GM21360 (cell line): ENCODE measurements around the gene VIPR2.
"Not testable (repeated sequence)": the region's sequence is repeated elsewhere in the genome, so short reads cannot be mapped to it uniquely, and the experiment has no call there.

Source experiments
- ATAC-seq: cut with Tn5 transposase; IDR thresholded peaks from one replicate; pipeline ENCODE4 v1.9.1; 2021; ENCODE audit warnings: mild to moderate bottlenecking, moderate library complexity; ENCODE audit not compliant: unreplicated experiment

VIPR2 gene

GRCh38 chr7:159094023-159094740 is 50.5 kb downstream of the VIPR2 start:
- no peak for ATAC-seq

GRCh38 chr7:159093351-159093971 is 51.2 kb downstream of the VIPR2 start:
- ATAC-seq, result no peak

- no peak for ATAC-seq
Observed at GRCh38 chr7:159092701-159093121, 52.0 kb downstream of the VIPR2 start.

GRCh38 chr7:159091480-159092475 is 52.9 kb downstream of the VIPR2 start:
- ATAC-seq, result no peak

- ATAC-seq, result no peak
Observed at GRCh38 chr7:159091041-159091440, 53.6 kb downstream of the VIPR2 start.

GRCh38 chr7:159088016-159088865 is 56.4 kb downstream of the VIPR2 start:
- no peak for ATAC-seq

- no peak for ATAC-seq
Observed at GRCh38 chr7:159086301-159086925, 58.3 kb downstream of the VIPR2 start.

- ATAC-seq, result no peak
Observed at GRCh38 chr7:159084069-159084801, 60.4 kb downstream of the VIPR2 start.

- no peak for ATAC-seq
Observed at GRCh38 chr7:159083698-159084068, 61.0 kb downstream of the VIPR2 start.

GRCh38 chr7:159083001-159083697 is 61.5 kb downstream of the VIPR2 start:
- ATAC-seq, result no peak

- not testable (repeated sequence) for ATAC-seq
Observed at GRCh38 chr7:159082075-159082474, 62.6 kb downstream of the VIPR2 start.

- no peak for ATAC-seq
Observed at GRCh38 chr7:159078911-159079270, 65.8 kb downstream of the VIPR2 start.

GRCh38 chr7:159078193-159078910 is 66.3 kb downstream of the VIPR2 start:
- no peak for ATAC-seq

GRCh38 chr7:159076333-159076732 is 68.3 kb downstream of the VIPR2 start:
- no peak for ATAC-seq

GRCh38 chr7:159075563-159076238 is 69.0 kb downstream of the VIPR2 start:
- ATAC-seq, result no peak

- no peak for ATAC-seq
Observed at GRCh38 chr7:159071260-159071659, 73.4 kb downstream of the VIPR2 start.

- no peak for ATAC-seq
Observed at GRCh38 chr7:159070431-159071148, 74.1 kb downstream of the VIPR2 start.
